Cardiac fibroblast (primary cell): ENCODE data around the gene ASIC3.

ENCODE experiments used
- DNase-seq, 2 donors: peaks; one replicate each; pipeline versions ENCODE4 v3.0.0 to v3.0.0-alpha.2; 2010; ENCODE audit warnings: low read depth in 2 of 2
- H3K4me3 ChIP-seq, 2 donors: replicated peaks in 1 of 2; 1 replicate in 1 of 2; 2 replicates in 1 of 2; pipeline ENCODE4 v1.5.1; 2011; ENCODE audit warnings: low read depth in 2 of 2, low read length in 2 of 2, mild to moderate bottlenecking in 2 of 2, moderate library complexity in 1 of 2
- TF ChIP-seq, protein P1 (sequence below): IDR thresholded peaks from one replicate; pipeline ENCODE4 v1.5.1; 2011; ENCODE audit warnings: low read depth, mild to moderate bottlenecking, low read length, inconsistent platforms

ASIC3 gene

DNA sequence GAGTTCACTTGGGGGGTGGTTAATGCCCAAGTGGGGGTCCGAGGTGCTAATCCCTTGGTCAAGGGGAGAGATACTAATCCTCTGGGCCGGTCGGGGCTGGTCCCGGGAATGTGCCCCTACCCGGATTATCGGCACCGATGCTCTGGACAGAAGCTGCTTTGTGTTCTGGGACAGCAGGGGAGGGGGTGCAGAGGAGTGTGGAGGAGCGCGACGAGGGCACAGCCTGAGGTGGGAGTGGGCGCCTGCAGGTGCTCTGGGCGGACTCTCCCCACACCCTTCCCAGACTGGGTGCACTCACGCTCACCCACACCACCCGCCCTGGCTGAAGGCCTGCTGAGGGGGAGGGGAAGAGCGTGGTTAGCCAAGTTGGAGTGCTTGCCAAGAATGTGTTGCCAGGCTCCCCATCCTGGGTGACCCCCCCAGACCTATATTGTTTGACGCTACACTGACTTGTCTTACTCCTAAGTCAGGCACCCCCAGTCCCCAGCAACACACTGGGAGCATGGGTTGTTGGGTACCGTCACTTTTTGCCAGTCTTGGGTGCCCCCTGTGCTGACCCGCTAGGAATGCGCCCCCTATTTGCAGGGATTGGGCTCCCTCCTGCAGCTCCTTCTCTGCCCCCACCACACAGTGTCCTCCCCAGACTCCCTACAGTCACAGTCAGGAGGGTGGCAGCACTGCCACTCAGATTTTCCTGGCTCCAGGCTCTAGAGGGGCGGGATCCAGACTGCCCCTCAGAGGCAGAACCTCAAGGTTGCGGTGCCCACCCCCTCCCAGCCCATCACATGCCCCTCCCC lies 12.3 kb downstream of the ASIC3 start:
- peak; percentile 55 to 63 for DNase-seq
- TF ChIP-seq, protein P1, sequence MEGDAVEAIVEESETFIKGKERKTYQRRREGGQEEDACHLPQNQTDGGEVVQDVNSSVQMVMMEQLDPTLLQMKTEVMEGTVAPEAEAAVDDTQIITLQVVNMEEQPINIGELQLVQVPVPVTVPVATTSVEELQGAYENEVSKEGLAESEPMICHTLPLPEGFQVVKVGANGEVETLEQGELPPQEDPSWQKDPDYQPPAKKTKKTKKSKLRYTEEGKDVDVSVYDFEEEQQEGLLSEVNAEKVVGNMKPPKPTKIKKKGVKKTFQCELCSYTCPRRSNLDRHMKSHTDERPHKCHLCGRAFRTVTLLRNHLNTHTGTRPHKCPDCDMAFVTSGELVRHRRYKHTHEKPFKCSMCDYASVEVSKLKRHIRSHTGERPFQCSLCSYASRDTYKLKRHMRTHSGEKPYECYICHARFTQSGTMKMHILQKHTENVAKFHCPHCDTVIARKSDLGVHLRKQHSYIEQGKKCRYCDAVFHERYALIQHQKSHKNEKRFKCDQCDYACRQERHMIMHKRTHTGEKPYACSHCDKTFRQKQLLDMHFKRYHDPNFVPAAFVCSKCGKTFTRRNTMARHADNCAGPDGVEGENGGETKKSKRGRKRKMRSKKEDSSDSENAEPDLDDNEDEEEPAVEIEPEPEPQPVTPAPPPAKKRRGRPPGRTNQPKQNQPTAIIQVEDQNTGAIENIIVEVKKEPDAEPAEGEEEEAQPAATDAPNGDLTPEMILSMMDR: no peak
- H3K4me3 ChIP-seq: peak overlapping the region; percentile 69 to 80

DNA sequence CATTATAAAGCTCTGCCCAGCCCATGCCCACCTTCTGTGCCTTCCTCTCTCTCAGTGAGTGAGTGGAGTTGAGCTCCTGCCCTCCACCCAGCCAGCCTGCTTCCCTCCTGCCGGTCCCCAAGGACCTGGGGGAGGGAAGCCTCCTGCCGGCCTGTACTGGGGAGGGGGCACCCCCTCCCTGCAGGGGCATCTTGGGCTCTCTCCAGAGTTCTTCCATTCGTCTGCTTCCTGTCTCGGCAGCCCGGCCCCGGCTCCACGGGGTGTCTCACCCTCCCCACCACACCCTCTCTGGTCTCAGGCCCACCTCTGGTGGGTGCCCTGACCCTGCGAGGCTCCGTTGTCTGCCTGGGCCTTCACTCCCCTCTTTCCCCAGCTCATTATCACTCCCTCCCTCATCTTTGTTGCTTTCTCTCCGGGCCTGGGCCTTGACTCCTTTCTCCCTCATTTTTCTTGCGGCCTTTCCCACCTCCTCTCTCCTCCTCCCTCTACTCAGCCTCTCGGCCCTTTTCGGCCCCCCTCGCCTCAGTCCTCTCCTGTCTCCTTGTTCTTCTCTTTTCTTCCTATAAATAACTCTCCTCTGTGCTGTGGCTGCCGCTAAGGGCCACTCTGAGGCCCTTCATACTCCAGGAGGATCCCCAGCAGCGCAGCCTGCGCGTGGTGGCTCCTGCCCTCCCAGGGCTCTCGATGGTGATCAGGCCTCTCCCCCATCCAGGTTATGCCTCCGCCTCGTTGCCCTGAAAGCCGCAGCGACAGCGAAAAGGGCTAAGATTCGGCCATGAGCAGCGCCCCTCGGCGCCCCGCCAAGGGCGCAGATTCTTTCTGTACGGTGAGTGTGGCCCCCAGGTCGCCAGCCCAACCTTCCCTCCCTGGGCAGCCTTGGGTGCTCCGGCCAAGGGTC lies 13.1 kb downstream of the ASIC3 start:
- H3K4me3 ChIP-seq: peak overlapping the region; percentile 69 to 80
- peak in 1 of 2 donors; percentile 28 for DNase-seq
- TF ChIP-seq, protein P1: no peak

DNA sequence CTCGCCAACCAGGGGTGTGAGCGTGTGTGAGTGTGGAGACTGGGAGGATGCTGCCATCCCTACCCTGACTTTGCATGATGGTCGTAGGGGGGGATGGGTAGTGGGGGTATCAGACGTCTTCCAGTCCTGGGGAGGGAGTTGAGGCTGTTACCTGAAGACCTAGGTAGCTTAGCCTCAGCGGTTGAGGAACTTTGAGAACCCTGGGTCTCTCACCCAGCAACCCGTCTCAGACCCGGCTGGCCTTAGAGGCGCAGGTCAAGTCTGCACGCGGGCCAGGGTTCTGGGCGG lies 13.7 kb downstream of the ASIC3 start:
- DNase-seq: no peak
- no peak overlapping the region for H3K4me3 ChIP-seq
- TF ChIP-seq, protein P1: no peak

DNA sequence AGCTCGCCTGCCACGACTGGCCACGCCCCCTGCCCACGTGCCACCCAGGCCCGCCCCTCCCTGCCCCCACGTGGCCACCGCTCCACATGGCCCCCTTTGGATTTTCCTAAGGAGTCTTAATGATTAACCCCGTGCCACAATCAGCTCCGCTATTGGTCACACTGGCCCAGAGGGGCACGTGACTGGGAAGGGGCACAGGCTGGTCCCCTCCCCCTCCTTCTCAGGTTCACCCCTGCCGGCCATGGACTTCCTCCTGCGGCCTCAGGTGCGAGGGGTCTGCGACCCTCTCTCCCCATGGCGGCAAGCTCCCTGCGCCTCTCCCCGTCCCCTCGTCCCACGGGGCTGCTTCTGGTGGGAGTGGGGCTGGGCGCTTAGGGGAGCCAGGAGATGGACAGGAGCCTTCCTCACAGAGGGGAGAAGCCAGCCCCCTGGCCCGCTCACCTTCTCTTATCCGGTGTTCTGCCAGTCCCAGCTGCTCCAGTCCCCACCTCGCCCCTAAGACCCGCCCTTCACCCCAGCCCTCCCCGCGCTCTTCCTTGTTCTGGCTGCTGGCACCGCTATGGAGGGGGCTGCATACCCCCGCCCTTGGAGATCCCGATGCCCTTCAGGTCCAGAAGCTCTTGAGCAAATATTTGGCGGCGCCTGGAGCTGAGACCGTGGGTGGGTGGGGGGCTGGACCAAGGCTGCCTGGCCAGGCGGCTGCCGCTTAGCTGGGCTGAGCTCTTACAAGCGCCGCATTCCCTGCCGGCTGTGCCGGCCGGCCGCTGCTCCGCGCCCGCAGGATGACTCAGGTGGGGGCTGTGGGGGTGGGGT lies 14.3 kb downstream of the ASIC3 start:
- TF ChIP-seq, protein P1: no peak
- H3K4me3 ChIP-seq: peak overlapping the region; percentile 23 to 26
- peak; percentile 67 to 69 for DNase-seq

DNA sequence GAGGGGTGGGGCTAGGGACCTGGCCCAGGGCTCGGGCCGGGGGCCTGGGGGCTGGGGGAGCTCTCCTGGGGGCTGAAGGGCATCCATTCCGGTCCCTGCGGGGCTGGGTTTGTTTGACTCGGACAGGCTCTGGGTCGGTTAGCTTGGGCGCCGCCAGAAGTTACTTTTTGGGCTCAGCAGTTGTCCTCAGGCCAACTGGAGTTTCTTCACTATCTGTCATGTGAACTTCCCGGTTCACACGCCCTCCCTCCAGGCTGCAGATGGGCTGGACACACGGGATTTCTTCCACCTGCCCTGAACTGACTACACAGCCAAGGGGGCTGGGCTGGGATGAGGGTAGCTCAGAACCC lies 14.9 kb downstream of the ASIC3 start:
- TF ChIP-seq, protein P1: no peak

DNA sequence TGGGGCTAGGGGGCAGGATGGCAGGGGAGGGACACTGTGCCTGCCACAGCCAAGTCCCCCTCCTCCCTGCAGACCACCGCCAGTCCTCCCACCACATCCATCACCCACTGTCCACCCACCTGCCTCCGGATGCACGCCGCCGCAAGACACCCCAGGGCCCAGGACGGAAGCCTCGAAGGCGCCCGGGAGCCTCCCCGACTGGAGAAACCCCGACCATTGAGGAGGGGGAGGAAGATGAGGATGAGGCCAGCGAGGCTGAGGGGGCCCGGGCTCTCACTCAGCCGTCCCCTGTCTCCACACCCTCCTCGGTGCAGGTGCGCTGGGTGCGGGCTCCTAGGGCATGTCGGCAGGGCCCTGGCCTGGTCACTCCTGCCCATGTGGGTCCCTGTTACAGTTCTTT lies 16.1 kb downstream of the ASIC3 start:
- no peak overlapping the region for H3K4me3 ChIP-seq
- DNase-seq: no peak
- TF ChIP-seq, protein P1: no peak

More for the DNA sequence above, 14.9 kb downstream of the ASIC3 start:
- peak; percentile 67 to 70 for DNase-seq
- no peak overlapping the region for H3K4me3 ChIP-seq
